Stomach (tissue), 9 donors: ENCODE data around the gene PLLP. TPM values are rescaled to one million over a fixed set of nuclear protein-coding genes. Genes with fewer than 3 reads are reported as not detected.

Experiments
- DNase-seq, 2 donors: peaks; one replicate each; pipeline versions ENCODE4 v3.0.0 to v3.0.0-alpha.2; 2013 to 2019
- H3K27ac ChIP-seq, 5 donors: fragments of 200-600 bp in 4 of 5; sonication (generic) in 4 of 5; one replicate each; pipeline ENCODE4 v1.5.1; 2013 to 2019; ENCODE audit warnings: mild to moderate bottlenecking in 1 of 5, moderate library complexity in 1 of 5
- H3K27me3 ChIP-seq, 3 donors: fragments of 200-600 bp; sonication (generic); one replicate each; pipeline ENCODE4 v1.5.1; 2017 to 2019; ENCODE audit warnings: mixed run types in 1 of 3
- H3K36me3 ChIP-seq, 4 donors: fragments of 200-600 bp; sonication (generic); 1 replicate in 3 of 4; 2 replicates in 1 of 4; pipeline ENCODE4 v1.5.1; 2016 to 2019
- H3K4me1 ChIP-seq, 4 donors: fragments of 200-600 bp; sonication (generic); one replicate each; pipeline ENCODE4 v1.5.1; 2016 to 2019
- H3K4me3 ChIP-seq, 4 donors: fragments of 200-600 bp; sonication (generic) in 3 of 4; one replicate each; pipeline ENCODE4 v1.5.1; 2016 to 2019; ENCODE audit warnings: mild to moderate bottlenecking in 1 of 4
- H3K9me3 ChIP-seq, 4 donors: fragments of 200-600 bp; sonication (generic); one replicate each; pipeline ENCODE4 v1.5.1; 2016 to 2019
- CTCF ChIP-seq, 7 experiments: fragments of 450-650 bp in 4 of 7; fragments of 200-600 bp in 3 of 7; sonication (generic) in 3 of 7; IDR thresholded peaks; one replicate each; pipeline ENCODE4 v1.5.1; 2016 to 2019; ENCODE audit warnings: antibody characterized with exemption in 7 of 7, control low read depth in 2 of 7, mild to moderate bottlenecking in 1 of 7
- EP300 ChIP-seq: sonication (generic); formaldehyde crosslinking; IDR thresholded peaks from one replicate; pipeline ENCODE4 v1.6.1; 2017; ENCODE audit warnings: antibody characterized with exemption
- POLR2A ChIP-seq, 4 donors: fragments of 450-650 bp; IDR thresholded peaks; one replicate each; pipeline ENCODE4 v1.6.1; 2016; ENCODE audit warnings: antibody characterized with exemption in 4 of 4, control low read depth in 2 of 4, mild to moderate bottlenecking in 1 of 4, moderate library complexity in 1 of 4
- POLR2AphosphoS5 ChIP-seq, 3 donors: sonication (generic); formaldehyde crosslinking; IDR thresholded peaks; one replicate each; pipeline ENCODE4 v1.6.1; 2016; ENCODE audit warnings: antibody characterized with exemption in 3 of 3
- WGBS, 5 donors: extraction: QIAGEN DNeasy Blood & Tissue Kit in 3 of 5; methylation state at CpG; one replicate each; pipeline versions ENCODE4 v1.1.5 to v1.1.7; 2013 to 2018; 5-methylcytosine and 5-hydroxymethylcytosine counted together
- intact Hi-C: fragments of 100-400 bp; cut with DNase I; formaldehyde crosslinking; loops from one replicate; pipeline ENCODE4 v1.15.1; 2023; ENCODE audit warnings: low total_unique reads
- polyA plus RNA-seq, 3 donors: library from polyadenylated mRNA; stranded (reverse); fragments of 200-250 nt; gene quantifications; one replicate each; pipeline ENCODE4 v1.2.3, GENCODE V29; 2013
- total RNA-seq, 5 donors: library from RNA; depleted of rRNA; stranded (reverse); fragments of >200 nt; gene quantifications; one replicate each; pipeline versions ENCODE4 v1.1.0 to v1.2.3, GENCODE V29; 2014 to 2016
- donor health status: healthy with polysubstance abuse.
- donor health status: Bipolar disorder and iron deficiency.
- donor health status: healthy.

PLLP gene
- total and polyA plus RNA-seq, 8 donors = 27.4 to 190 (median 51.0) TPM

- Histone ChIP-seq H3K4me3 (no peak overlapping the region), H3K9me3 (no peaks in the 10 kb centered on the region), H3K4me1 (peaks cover 20 to 43% (median 31%) of the 10 kb centered on the region in 4 donors), H3K36me3 (no peaks in the 10 kb centered on the region), H3K27ac (peak overlapping the region; percentile 19 to 75 (median 71)), H3K27me3 (no peaks in the 10 kb centered on the region)
- peak; percentile 77 to 89 for DNase-seq
- intact Hi-C loops = loop anchor here (10.0 kb wide), 1 partner anchor 210 kb away; no protein-coding TSS in a partner anchor
- WGBS, 5 donors = 65 to 76% (median 70%) methylated on average over 16 of the region's 16 CpGs
- TF ChIP-seq POLR2A (IDR thresholded peaks at IDR 0.05) (no peak), POLR2AphosphoS5 (IDR thresholded peaks at IDR 0.05) (peak; percentile 9 to 60 (median 58)), CTCF (IDR thresholded peaks at IDR 0.05) (no peak), EP300 (no peak)
Measured at GRCh38 chr16:57304169-57305061, 19.9 kb upstream of the PLLP start.

- no peaks in the 10 kb centered on the region for H3K9me3 ChIP-seq
- H3K4me1 ChIP-seq = peaks cover 25 to 48% (median 36%) of the 10 kb centered on the region in 4 donors
- no peak for DNase-seq
- intact Hi-C loops = loop anchor here (10.0 kb wide), 1 partner anchor 211 kb away; no protein-coding TSS in a partner anchor
- WGBS, 5 donors = 63 to 73% (median 66%) methylated on average over 4 of the region's 4 CpGs
- TF ChIP-seq POLR2AphosphoS5 (IDR thresholded peaks at IDR 0.05) = no peak
- no peak for TF ChIP-seq EP300
- no peak for TF ChIP-seq POLR2A (IDR thresholded peaks at IDR 0.05)
- no peak for TF ChIP-seq CTCF (IDR thresholded peaks at IDR 0.05)
- H3K27me3 ChIP-seq = no peaks in the 10 kb centered on the region
- peak overlapping the region in 4 of 5 donors; percentile 58 to 75 (median 72) for H3K27ac ChIP-seq
- H3K36me3 ChIP-seq = no peaks in the 10 kb centered on the region
- no peak overlapping the region for H3K4me3 ChIP-seq
Measured at GRCh38 chr16:57303910-57304168, 19.4 kb upstream of the PLLP start.

- TF ChIP-seq POLR2AphosphoS5 (IDR thresholded peaks at IDR 0.05) = no peak
- no peak for TF ChIP-seq EP300
- TF ChIP-seq POLR2A (IDR thresholded peaks at IDR 0.05) = no peak
- no peak for TF ChIP-seq CTCF (IDR thresholded peaks at IDR 0.05)
- 91 to 95% (median 95%) methylated on average over 4 of the region's 4 CpGs for whole genome bisulfite sequencing, 5 donors
- Histone ChIP-seq H3K4me1 (peaks cover 25 to 54% (median 38%) of the 10 kb centered on the region in 4 donors), H3K27me3 (no peaks in the 10 kb centered on the region), H3K27ac (peak overlapping the region in 4 of 5 donors; percentile 58 to 75 (median 72)), H3K36me3 (no peaks in the 10 kb centered on the region), H3K4me3 (no peak overlapping the region), H3K9me3 (no peaks in the 10 kb centered on the region)
- no peak for DNase-seq
- intact Hi-C loops = loop anchor here (10.0 kb wide), 1 partner anchor 212 kb away; no protein-coding TSS in a partner anchor
Measured at GRCh38 chr16:57303021-57303909, 18.8 kb upstream of the PLLP start.
